DOHH2 (cell line): ENCODE data around the gene TMEM74B.

Experiments
- H3F3A ChIP-seq: fragments of 200-600 bp; sonication (generic), shearing (Covaris generic); 2 replicates; pipeline ENCODE4 v1.6.0; 2016; ENCODE audit warnings: antibody characterized with exemption, mild to moderate bottlenecking; ENCODE audit not compliant: control insufficient read depth, insufficient read depth
- H3K27ac ChIP-seq: fragments of 200-600 bp; sonication (generic); 2 replicates; pipeline ENCODE4 v1.5.1; 2014; ENCODE audit warnings: low read depth, mild to moderate bottlenecking, low read length, moderate library complexity
- H3K27me3 ChIP-seq: fragments of 200-600 bp; sonication (generic); 2 replicates; pipeline ENCODE4 v1.6.1; 2014; ENCODE audit warnings: mild to moderate bottlenecking, low read length, mixed read lengths; ENCODE audit not compliant: control insufficient read depth
- H3K36me3 ChIP-seq: fragments of 200-600 bp; sonication (generic); 2 replicates; pipeline ENCODE4 v1.6.1; 2014; ENCODE audit warnings: mild to moderate bottlenecking, low read length, moderate library complexity, mixed read lengths; ENCODE audit not compliant: control insufficient read depth
- H3K4me1 ChIP-seq: fragments of 200-600 bp; sonication (generic); 2 replicates; pipeline ENCODE4 v1.6.1; 2014; ENCODE audit warnings: mild to moderate bottlenecking, low read length, mixed read lengths; ENCODE audit not compliant: control insufficient read depth
- H3K4me2 ChIP-seq: fragments of 200-600 bp; sonication (generic); 2 replicates; pipeline ENCODE4 v1.6.0; 2014; ENCODE audit warnings: mild to moderate bottlenecking, low read length, moderate library complexity
- H3K4me3 ChIP-seq: fragments of 200-600 bp; sonication (generic); 2 replicates; pipeline ENCODE4 v1.5.1; 2014; ENCODE audit warnings: mild to moderate bottlenecking, low read length, mixed read lengths
- H3K79me2 ChIP-seq: fragments of 200-600 bp; sonication (generic); 2 replicates; pipeline ENCODE4 v1.6.1; 2014; ENCODE audit warnings: mild to moderate bottlenecking, low read length, mixed read lengths; ENCODE audit not compliant: control insufficient read depth
- H3K9me2 ChIP-seq: fragments of 200-600 bp; sonication (generic); replicated peaks from 2 replicates; pipeline ENCODE4 v1.6.1; 2014; ENCODE audit warnings: mild to moderate bottlenecking, low read length, mixed read lengths; ENCODE audit not compliant: control insufficient read depth
- H3K9me3 ChIP-seq: fragments of 200-600 bp; sonication (generic); 2 replicates; pipeline ENCODE4 v1.6.1; 2014; ENCODE audit warnings: antibody characterized with exemption, low read length, mixed read lengths; ENCODE audit not compliant: control insufficient read depth, insufficient read depth
- H4K20me1 ChIP-seq: fragments of 200-600 bp; sonication (generic); 2 replicates; pipeline ENCODE4 v1.6.0; 2014; ENCODE audit warnings: low read depth, mild to moderate bottlenecking, antibody characterized with exemption, low read length, moderate library complexity; ENCODE audit not compliant: control insufficient read depth, insufficient read depth
- CTCF ChIP-seq: fragments of 200-600 bp; sonication (generic); IDR thresholded peaks from one replicate; pipeline ENCODE4 v1.5.1; 2014; ENCODE audit warnings: antibody characterized with exemption, mild to moderate bottlenecking, low read depth, low read length; ENCODE audit not compliant: poor library complexity, severe bottlenecking
- EZH2phosphoT487 ChIP-seq: fragments of 200-600 bp; sonication (generic); IDR thresholded peaks from 2 replicates; pipeline ENCODE4 v1.6.1; 2017; ENCODE audit warnings: borderline replicate concordance, mild to moderate bottlenecking, antibody characterized with exemption, low read length, moderate library complexity, mixed read lengths

Gene TMEM74B

DNA sequence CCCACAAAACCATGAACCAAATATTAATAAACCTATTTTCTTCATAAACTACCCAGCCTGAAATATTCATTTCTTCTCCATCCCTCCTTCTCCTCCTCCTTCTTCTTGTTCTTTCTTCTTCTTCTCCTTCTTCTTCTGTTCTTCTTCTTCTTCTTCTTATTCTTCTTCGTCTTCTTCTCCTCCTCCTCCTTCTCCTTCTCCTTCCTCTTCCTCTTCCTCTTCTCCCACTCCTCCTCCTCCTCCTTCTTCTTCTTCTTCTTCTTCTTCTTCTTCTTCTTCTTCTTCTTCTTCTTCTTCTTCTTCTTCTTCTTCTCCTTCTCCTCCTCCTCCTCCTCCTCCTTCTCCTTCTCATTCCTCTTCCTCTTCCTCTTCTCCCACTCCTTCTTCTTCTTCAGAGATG, 5.0 kb upstream of the TMEM74B start:
- no peaks in the 10 kb centered on the region for H3K9me2 ChIP-seq
- H3K4me3 ChIP-seq: no peak overlapping the region
- no peak overlapping the region for H3K4me2 ChIP-seq
- no peaks in the 10 kb centered on the region for H3K79me2 ChIP-seq
- H3K27ac ChIP-seq: no peak overlapping the region
- H3K9me3 ChIP-seq: no peaks in the 10 kb centered on the region
- H3F3A ChIP-seq: no peaks in the 10 kb centered on the region
- peaks cover 3% of the 10 kb centered on the region for H3K27me3 ChIP-seq
- no peaks in the 10 kb centered on the region for H4K20me1 ChIP-seq
- no peaks in the 10 kb centered on the region for H3K36me3 ChIP-seq
- no peaks in the 10 kb centered on the region for H3K4me1 ChIP-seq
- TF ChIP-seq CTCF (no peak), EZH2phosphoT487 (no peak)

- Histone ChIP-seq H4K20me1 (no peaks in the 10 kb centered on the region), H3K4me2 (no peak overlapping the region), H3K27ac (no peak overlapping the region), H3K9me2 (no peaks in the 10 kb centered on the region), H3K36me3 (no peaks in the 10 kb centered on the region), H3K9me3 (no peaks in the 10 kb centered on the region), H3K4me1 (no peaks in the 10 kb centered on the region), H3F3A (no peaks in the 10 kb centered on the region), H3K27me3 (peaks cover 15% of the 10 kb centered on the region), H3K79me2 (no peaks in the 10 kb centered on the region), H3K4me3 (no peak overlapping the region)
- TF ChIP-seq EZH2phosphoT487 (no peak), CTCF (no peak)
These were observed 3.6 kb upstream of the TMEM74B start for GRCh38 chr20:1188347-1188746.

- H3K27me3 ChIP-seq: peaks cover 15% of the 10 kb centered on the region
- TF ChIP-seq EZH2phosphoT487 (no peak), CTCF (no peak)
- no peak overlapping the region for H3K4me2 ChIP-seq
- no peaks in the 10 kb centered on the region for H3K79me2 ChIP-seq
- no peaks in the 10 kb centered on the region for H4K20me1 ChIP-seq
- H3K4me1 ChIP-seq: no peaks in the 10 kb centered on the region
- no peaks in the 10 kb centered on the region for H3K9me2 ChIP-seq
- no peak overlapping the region for H3K4me3 ChIP-seq
- no peaks in the 10 kb centered on the region for H3K9me3 ChIP-seq
- H3K27ac ChIP-seq: no peak overlapping the region
- no peaks in the 10 kb centered on the region for H3F3A ChIP-seq
- H3K36me3 ChIP-seq: no peaks in the 10 kb centered on the region
These were observed 2.9 kb upstream of the TMEM74B start for GRCh38 chr20:1187605-1188171.
